GM19467 (cell line): ENCODE results near the gene IL17C.

ENCODE experiments used
- ATAC-seq: cut with Tn5 transposase; IDR thresholded peaks from one replicate; pipeline ENCODE4 v1.9.1; 2021; ENCODE audit warnings: mild to moderate bottlenecking, moderate library complexity; ENCODE audit not compliant: unreplicated experiment

The IL17C gene

GRCh38 chr16:88645455-88645854, 7.1 kb downstream of the IL17C start:
- ATAC-seq: no peak

DNA sequence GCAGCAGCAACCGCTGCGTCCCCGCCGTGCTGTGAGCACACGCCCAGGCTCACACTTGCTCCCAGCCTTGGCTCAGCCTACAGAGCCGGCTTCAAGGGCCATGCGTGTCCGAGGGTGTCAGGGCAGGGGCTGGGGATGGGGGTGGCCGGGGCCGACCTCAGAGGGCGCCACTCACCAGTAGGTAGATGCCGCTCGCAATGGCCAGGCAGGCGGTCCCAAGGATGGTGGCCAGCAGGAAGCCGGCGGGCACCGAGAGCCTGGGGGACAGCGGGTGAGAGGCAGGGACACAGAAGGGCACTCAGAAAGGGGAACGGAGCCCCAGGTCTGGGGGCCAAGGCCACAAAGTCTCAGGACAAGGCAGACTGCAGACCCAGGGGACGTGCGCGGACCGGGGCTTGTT, 7.6 kb downstream of the IL17C start:
- no peak for ATAC-seq

DNA sequence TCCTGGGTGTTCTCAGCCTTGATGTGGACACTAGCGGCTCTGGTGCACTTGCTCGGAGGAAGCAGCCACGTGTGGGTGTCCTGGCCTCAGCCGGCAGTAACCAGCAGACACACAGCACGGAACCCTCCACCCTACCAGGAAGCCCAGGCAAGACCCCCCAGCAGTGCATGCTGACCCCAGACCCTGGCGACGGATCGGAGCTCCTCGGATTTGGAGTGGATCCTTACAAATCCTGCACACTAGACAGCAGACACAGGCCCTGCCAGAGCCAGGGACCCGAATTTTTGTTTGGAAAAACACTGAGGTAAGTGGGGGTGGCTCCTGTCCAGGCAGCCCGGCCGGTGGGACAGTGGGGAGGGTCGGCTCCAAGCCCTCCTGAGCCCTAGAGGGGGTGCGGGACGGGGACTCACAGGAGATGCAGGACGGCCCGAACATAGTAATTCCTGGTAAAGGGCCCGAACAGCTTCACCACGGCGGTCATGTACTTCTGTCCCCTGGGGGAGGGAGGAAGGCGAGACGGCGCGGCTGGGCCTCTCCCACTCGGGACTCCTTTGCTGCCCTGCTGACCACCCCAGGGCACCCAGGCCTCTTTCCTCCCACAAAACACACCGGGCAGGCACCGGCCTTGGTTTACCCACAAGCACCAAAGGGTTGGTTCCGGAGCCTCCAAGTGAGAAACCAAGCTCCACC, 8.1 kb downstream of the IL17C start:
- no peak for ATAC-seq

DNA sequence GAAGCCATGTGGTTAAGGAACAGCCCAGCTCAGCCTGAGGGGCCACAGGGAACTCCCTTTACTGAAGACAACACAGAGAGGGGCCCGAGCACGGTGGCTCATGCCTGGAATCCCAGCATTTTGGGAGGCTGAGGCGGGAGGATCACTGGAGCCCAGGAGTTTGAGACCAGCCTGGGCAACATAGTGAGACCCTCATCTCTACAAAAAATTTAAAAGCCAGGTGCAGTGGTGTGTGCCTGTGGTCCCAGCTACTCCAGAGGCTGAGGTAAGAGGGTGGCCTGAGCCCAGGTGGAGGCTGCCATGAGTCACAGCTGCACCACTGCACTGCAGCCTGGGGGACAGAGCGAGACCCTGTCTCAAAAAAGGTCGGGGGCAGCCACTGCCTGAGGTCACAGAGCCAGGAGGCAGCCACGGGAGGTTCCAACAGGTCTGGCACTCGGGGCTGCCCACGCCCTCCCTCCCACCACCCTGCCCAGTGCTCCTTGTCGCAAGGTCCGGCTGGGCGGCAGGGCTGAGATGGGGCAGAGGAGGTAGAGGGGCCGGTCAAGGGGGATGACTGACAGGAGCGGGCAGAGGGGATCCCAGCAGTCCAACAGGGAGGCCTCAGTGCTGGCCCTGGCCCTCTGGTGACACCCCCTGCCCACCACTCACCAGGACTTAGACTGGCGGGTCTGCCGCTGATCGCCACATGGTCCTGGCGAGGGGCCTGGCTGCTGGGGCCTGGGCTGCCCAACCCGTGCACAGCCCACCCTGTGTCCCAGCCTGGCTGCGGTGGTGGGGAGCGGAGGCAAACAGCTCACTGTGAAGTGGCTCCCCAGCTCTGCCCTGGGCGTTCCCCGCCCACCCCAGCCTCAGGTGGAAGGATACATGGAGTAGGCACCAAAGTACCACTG, 9.1 kb downstream of the IL17C start:
- no peak for ATAC-seq

- no peak for ATAC-seq
Observed at GRCh38 chr16:88649195-88649923, 11.0 kb downstream of the IL17C start.

DNA sequence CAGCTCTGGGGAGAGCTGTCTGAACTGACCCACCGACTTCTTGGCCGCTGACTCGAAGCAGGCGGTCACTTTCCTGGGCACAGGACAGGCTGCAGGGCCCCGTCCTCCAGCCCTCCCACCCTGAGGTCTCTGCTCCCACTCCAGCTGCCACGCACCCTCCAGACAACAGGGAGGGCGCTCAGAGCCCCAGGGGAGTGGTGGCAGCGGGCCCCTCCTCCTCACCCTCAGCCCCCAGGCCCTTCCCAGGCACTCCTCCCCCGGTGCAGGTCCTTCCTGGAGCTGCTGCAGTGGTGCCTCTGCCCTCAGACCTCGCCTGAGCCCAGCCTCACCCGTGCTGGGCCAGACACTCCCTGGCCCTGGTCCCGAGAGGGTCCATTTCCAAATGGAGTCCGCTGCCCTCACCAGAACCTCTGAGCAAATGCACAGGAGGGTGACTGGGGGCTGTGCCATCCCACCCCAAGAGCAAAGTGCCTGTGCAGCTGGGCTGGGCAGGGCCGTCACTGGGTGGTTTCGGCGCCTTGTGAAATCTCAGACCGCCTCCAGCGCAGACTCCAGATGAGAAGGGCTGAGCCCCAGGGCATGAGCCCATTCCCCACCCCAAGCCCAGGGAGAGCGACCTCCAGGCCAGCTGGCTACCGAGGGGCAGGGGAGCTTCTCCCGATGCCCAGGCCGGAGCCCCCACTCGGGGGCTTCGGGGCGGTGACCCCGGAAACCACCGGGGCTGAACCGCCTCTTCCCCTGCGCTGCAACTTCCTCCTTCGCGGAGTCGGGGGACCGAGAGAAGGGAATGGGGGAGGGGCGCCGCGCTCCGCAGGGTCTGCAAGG, 11.8 kb downstream of the IL17C start:
- no peak for ATAC-seq

DNA sequence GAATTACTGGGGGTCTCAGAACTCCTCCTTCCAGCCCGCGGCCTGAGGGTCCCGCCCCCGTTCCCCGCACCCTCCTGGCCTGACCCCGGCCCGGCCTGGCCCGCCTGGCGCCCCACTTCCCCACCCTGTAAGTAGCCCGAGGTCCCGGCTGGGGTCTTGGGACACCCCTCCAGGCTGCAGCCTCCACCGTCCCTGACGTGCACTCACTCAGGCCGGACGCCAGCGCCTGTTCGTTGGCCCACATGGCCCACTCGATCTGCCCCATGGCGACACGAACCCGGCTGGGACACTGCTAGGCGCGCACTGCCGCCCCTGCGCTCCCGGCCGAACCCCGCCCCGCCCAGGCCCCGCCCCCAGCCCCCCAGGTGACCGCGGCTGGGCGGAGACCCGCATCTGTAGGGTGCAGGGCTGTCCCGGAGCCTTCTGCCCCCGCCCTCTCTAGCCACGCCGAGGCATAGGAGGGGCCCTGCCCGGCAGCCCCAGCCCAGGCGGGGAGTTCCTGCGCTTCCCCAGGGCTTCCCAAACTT, 12.4 kb downstream of the IL17C start, which contains the start of gene CYBA:
Gene CYBA, minus strand, starts transcription at position 305 of the 527 bp plus-strand sequence. Its CDS starts 40 bp downstream, at position 265.
- peak; percentile 63 for ATAC-seq

- peak; percentile 72 for ATAC-seq
Observed at GRCh38 chr16:88651276-88651988, 13.1 kb downstream of the IL17C start.

- ATAC-seq: no peak
Observed at GRCh38 chr16:88651989-88652761, 13.8 kb downstream of the IL17C start.

DNA sequence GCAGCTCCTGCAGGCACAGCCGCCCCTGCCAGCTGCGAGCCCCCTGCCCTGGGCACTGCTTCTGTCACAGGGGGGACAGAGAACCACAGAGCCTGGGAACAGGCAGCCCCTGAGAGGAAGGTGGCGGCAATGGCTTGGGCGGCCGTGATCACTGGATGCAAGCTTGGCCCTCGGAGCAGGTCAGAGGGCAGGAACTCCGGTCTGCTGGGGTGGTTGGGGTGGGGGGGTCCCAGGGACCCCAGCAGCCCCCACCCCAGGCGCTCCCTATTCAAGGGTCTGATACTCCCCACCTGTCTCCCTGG, 14.3 kb downstream of the IL17C start:
- ATAC-seq: no peak

GRCh38 chr16:88653101-88653500, 14.7 kb downstream of the IL17C start:
- ATAC-seq: no peak

DNA sequence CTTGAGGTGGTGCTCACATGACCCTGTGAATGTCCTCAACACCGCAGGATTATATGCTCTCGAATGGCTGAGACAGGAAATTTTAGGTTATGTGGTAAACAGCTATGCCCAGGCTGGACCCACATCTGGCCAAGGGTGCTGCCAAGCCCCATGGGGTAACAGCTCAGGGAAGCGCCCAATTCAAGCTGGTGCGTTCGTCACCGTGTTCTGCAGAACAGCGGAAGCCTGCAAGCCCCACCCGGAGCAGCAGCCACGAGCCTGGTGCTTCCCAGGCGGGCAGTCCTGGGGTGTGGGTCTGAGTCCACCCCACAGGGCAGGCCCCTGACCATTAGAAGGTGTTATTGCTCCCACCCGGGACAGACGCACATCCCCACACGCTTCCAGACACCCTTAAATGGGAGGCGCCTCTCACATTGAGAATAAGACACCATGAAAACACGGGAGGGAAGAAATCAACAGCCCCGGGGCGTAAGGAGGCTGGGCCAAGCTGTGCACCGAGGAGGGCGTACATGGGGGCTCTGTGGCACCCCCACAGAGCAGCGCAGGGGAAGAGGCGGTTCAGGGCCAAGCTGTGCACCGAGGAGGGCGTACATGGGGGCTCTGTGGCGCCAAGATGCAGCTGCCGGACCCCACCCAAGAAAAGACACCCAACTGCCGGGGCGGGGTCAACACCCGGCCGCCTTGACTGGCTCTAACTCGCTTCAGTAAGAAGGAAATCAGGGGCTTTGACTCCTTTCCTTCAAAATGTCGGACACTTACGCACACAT, 15.4 kb downstream of the IL17C start:
- ATAC-seq: no peak

GRCh38 chr16:88654363-88655052, 16.1 kb downstream of the IL17C start:
- ATAC-seq: no peak

DNA sequence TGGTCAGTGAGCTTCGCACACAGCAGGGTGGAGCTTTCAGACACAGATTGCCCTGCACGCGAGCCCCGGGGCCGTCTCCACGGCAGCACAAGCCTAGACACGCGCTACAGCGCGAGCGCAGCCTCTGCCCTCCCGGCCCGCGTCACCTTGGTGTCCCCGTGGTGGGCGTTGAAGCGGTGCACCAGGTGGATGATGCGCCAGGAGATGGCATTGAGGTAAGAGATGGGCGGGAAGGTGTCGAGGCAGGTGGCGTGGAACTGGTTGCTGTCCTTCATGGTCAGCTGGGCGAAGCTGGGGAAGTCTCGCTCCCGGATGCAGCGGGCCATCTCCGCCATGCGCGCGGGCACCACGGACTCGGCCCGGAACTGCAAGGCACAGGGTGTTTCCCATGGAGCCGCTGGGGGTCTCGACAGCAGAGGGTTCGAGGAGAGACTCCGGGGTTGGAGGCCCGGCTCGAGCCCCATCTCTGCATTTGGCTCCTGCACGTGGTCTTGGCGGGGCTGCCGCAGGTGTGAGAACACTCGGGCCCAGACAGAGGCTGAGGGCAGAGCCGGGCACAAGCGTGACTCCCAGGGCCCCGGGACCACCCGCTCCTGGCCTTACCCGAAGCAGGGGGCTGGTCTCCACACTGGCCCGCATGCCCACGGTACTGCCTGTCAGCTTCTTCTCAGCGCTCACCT, 16.8 kb downstream of the IL17C start:
- ATAC-seq: no peak

GRCh38 chr16:88655733-88656281, 17.4 kb downstream of the IL17C start:
- ATAC-seq: no peak

- no peak for ATAC-seq
Observed at GRCh38 chr16:88656291-88656980, 18.1 kb downstream of the IL17C start.
